NCI-H2227 (cell line): Measurements from ENCODE around the gene EML2.

Experiments used
- DNase-seq: peaks from one replicate; lab custom pipeline; 2025; ENCODE audit not compliant: unreplicated experiment; lab: John Stamatoyannopoulos, UW

Gene EML2

DNA sequence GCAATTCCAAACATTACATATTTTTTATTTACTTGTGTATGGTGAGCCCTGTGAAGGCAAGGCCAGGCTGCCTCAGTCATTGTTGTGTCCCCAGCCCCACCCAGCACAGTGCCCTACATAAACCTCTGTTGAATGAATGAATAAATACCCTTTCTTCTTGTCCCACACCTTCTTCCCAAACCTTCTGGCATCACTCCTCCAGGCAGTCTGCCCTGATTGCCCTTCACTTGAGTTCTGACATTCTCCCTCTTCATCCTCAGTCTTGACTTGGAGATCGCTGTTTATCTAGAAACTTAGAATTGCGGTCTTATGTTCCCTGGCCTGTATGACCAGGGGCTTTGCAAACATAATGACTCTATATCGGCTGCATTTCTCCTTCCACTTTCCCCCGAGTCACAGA is 49.4 kb downstream of the EML2 start:
- DNase-seq, result no peak

DNA sequence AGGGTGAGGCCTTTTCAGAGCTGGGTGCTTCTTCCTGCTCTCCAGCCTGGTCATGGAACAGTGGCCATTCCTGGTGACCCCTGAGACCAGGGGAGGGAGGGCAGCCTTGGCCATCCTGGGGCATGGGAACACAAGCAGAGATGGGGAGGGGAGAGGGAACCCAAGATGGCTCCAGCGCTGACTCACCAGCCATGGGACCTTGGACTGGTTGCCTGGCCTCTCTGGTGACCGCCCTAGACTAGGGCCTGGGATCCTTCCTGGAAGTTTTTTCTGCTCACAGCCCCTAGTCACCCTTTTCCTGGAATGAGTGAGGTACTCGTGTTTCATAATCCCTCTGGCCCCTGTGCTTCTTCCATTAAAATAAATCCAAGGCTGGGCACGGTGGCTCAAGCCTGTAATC is 51.3 kb downstream of the EML2 start:
- no peak for DNase-seq

DNA sequence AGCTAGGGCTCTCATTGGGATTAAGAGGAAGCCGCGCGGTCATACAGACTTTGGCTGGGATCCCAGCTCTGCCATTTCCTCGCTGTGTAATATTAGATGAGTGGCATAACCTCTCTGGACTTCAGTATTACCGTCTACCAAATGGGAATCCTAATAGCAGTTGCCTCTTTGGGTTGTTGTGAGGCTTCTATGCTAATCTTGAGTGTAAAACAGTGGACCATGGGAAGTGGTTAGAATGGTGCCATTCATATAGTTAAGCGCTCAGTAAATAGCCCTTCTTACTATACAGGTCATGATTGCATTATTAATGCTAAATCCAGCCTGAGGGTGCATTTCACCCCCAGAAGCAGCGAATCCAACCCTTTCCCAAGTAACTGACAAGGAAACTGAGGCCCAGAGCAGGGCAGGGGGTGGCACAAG is 54.0 kb downstream of the EML2 start:
- DNase-seq, result no peak

DNA sequence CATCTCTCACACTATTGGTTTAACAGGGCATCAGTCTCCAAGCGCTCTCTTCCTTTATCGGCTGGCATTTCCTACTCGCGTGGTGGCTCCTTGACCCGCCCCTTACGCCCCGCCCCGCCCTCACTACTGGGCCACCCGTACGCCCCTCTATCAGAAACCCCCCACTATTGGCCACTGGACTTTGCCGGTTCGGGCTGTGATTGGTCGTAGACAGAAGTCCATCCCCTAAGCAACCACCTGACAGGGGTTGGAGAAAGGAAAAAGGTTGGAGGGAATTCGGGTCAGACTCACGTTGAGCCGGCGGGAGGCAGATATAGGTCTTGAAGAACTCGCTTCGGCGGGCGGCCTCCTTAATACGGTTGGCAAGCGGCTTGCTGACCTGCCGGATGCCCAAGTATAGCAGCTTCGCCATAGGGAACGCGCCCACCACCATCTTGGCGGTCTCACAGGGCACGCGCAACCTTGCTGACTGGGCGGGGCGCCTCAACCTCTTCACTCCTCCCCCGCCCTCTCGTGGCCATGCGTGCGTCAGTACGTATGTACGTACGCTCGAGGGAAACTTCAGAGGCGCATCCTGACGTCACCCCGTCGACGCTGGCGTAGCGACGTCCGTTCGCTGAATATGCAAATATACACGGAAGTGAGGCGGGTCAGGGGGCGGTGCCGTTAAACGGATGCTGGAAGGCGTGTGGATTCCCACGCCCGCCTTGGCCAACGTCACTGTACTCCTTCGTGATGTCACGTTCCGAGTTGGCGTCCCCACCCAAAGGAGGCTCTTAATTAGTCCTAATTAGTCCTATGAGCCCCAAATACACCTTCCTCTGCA is 54.7 kb downstream of the EML2 start, which contains the start of gene OPA3:
OPA3 (minus strand) TSS at position 471 of the 826 bp plus-strand sequence; CDS start at position 433, 38 bp downstream.
- DNase-seq, result peak; percentile 99

DNA sequence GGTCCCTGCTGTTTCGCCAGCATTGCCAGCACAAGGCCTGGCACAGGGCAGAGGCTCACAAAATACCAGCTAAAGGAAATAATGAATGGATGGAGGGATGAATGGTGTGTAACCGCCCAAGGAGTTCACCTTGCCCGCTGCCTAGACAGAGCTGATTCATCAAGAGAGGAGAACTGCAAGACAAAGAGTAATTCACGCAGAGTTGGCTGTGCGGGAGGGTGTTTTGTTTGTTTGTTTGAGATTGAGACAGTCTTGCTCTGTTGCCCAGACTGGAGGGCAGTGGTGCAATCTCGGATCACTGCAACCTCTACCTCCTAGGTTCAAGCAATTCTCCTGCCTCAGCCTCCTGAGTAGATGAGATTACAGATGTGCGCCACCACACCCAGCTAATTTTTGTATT is 57.6 kb downstream of the EML2 start:
- DNase-seq, result no peak

DNA sequence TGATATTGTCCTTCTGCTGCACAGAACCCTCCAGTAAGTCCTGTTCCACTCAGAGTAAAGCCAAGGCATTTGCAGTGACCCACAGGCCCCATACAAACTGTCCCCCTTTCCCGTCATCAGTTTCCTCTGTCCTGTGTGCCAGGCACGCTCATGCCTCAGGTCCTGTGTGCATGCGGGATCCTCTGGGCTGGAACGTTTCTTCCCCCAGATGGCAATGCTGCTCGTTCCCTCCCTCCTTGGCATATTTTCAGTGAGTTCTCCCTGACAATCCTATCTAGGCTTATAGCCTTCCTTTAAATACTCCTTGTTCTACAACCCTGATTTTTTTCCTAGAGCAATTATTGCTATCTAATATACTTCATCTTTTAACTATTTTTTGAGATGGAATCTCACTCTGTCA is 60.3 kb downstream of the EML2 start:
- no peak for DNase-seq

DNA sequence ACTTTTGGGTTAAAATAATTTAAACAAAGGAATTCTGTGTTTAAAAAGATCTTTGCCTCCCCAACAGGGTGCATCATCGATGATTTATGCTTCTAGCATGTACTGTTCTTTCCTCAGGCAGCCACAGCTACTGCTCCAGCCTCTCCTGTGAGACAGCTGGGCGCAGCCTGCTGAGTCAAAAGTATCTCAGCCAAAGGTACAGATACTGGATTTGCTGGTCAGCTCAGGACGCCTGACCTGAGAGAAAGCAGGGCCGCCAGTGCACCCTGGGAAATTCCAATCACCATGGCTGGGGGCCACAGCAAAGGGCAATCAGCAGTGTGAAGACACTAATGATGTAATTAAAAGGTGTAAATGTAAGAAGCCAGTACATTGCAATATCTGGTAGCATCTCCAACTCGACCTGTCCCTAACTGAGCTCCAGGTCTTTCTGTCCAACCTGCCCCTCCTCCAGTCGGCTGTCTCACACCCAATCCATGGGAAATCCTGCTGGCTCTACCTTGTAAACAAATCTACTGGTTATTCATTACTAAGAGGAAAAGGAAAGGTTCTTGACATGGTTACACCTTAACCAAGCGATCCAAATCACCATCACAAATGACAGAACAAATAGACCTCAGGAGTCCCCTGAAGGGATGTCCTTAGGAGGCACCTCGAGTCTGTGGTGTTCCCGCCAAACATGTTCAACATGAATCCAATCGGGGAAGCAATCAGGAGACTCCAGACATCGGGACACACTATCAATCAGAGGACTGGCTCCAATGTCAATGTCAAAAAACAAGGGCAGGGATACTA is 61.9 kb downstream of the EML2 start:
- no peak for DNase-seq

DNA sequence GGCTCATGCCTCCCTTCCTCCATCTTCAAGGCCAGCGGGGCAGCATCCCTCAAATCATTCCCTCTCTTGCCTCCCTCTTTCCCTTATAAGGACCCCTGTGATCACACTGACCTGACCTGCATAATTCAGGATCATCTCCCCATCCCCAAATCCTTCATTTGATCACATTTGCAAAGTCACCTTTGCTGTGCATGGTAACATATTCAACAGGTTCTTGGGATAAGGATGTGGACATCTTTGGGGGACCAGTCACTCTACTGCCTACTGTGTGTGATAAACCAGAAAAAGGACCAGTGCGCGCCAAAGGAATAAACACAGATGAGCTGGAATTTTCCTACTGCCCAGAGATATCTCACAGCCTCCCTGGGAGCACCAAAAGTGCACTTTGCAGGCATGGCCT is 62.5 kb downstream of the EML2 start:
- no peak for DNase-seq

DNA sequence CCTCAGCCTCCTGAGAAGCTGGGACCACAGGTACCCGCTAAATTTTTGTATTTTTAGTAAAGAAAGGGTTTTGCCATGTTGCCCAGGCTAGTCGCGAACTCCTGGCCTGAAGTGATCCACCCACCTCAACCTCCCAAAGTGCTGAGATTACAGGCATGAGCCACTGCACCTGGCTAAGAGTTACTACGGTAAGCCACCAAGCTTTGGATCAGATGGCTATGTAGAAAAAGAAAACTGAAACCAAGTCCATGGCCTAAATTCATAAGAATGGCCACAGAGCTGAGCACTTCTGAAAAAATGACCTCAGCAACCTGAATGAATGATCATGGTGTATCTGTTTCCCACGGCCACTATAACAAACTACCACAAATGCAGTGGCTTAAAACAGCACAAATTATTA is 64.0 kb downstream of the EML2 start:
- no peak for DNase-seq

DNA sequence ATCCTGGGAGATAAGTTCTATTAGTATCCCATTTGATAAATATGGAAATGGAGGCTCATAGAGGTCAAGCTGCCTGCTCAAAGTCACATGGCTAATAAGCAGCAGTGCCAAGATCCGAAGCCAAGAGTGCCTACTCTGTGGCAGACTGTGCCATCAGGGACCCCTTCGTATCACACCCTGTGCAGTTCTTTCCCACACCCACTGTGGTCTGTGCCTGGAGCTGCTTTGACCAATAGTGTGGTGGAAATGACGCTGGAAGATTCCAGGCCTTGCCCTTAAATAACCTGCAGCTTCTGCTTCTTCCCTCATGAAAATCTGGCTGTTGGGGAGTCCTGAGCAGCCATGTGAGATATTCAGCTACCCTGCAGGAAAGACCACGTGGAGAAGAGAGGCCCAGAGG is 64.7 kb downstream of the EML2 start:
- no peak for DNase-seq

DNA sequence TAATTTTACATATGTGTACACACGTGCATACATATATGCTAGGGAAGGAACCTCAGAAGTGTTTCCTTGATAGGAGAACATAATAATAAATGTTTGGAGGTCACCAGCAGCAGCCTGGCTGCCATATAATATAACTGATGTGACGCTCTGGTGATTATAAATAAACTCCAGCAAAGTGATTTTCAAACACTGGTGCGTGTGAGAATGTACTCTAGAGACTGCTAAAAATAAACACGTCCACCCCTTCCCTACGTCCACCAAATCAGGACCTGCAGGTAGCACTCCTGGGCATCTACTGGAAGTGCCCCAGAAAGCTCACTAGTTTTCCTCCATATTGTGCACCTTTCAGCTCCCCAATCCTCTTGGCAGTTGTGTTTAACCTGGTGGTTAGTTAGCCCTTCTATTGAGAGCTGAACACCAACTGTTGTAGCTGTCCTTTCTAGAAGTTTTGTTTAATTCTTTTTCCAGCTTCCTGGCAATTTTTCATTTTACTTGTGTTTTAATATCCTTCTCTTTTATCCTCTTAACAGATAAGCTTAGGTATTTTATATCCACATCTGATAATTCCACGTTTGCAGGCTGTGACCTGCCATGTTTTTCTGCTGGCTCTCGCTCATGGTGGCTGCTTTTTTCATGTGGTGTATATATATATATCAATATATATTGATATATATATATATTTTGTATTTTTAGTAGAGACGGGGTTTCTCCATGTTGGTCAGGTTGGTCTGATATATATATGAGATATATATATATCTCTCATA is 67.6 kb downstream of the EML2 start:
- no peak for DNase-seq

DNA sequence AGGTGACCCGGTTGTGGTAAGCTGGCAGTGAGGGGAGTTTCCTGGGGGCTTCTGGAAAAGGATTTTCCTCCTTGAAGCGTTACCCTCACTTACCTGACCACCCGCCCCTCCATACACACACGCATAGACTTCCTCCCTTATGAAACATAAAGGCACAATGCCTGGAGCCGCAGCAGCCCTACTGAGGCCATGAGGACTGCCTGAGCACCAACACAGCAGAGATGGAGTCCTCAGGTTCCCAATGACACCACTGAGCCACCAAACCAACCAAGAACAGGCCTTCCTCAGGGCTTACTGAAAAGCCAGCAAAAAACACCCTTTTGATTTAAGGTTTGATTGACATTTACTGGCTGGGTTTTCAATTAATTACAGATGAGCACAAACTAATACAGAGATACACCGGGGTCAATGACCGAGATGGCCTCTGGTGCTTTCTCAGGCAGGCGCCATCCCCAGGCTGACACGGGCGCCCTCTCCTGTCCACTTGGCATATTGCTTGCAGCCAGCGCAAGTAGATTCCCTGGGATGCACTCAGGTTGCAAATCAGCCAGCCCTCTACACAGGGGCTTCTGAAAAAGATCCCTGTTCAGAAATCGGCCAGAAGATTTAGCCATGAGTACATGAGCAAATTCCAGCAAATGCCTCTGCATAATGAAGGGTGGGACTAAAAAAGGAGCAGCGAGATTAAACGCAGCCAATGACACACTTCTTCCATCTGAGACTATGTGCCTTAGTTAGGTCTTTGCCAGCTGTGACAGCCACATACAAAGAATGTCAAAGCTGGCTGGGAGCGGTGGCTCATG is 69.4 kb downstream of the EML2 start:
- DNase-seq, result peak; percentile 16

DNA sequence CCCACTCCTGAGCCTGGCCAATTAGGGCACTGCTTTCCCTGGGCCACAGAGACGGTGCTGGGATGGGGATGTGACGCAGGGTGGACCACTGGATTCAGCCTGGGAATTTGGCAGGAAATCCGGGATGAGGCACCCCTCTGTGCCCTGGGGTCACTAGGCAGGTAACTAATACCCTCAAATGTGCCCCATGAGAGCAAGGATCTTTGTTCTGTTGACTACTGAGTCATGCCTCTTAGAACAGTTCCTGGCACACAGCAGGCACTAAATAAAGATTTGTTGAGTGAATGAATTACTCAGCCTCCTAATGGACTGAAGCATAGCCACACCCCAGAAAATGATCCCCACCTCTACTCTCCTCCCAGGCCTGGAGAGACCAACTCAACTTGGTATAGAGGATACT is 70.5 kb downstream of the EML2 start:
- DNase-seq, result no peak

DNA sequence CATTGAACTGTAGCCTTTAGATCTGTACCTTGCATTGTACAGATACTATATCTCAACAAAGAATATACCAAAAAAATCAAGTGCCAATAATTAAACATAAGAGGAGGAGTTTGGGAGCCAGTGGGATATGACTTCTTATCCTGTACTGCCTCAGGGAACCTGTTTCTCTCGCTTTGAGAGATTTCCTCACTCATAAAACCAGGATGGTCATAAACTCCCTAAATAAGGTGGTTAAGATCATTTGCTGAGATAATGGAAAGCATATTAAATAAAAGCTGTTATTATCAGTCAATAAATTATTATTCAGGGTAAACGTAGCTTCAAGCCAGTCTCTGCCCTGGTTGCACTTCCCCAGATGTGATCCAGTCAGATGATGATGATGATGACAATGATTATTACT is 71.6 kb downstream of the EML2 start:
- DNase-seq, result no peak

DNA sequence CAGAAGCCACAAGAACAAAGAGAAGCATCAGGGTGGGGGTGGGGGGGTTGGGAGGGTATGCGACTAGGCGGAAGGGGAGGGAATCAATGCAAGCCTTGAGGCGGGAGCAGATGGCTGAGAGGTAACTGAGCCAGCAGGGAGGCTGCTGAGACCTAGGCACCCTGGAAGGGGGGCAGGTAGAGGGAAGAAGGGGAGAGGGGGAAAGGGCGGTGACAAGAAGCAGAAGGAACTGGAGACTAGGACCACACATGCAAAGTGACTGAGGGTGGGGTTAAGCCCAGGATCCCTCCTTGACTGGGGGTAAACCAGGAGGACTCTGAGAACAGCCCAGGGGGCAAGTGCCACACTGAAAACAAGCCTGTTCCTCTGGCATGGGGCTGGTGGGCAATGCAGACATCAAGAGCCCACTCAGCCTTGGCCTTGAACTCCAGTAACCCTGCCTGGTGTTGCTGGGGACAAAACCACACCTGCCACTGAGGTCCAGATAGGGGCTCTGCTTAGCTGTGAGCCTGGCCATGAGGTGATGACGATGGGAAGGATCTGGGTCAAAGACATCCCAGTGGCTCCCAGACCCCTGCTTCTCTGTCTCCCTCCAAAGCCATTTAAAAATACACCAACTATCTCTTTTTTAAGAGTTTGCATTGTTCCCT is 74.9 kb downstream of the EML2 start:
- DNase-seq, result no peak

DNA sequence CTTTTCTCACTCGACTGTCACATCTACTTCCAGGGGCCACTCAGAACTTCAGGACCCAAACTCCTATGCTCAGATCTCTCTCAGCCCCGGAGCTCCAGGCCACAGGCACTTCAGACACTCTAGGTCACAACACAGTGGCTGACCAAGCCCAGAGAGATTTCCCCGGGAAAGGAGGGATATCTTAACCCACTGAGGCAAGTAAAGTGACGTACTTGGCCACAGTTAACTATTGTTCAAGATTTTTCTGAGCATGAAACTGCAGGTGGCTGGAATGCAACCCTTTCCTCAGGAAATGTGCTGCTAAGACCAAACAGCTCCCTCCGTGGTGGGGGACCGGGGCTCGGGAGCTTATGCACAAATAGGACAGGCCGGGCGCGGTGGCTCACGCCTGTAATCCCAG is 78.5 kb downstream of the EML2 start:
- no peak for DNase-seq

DNA sequence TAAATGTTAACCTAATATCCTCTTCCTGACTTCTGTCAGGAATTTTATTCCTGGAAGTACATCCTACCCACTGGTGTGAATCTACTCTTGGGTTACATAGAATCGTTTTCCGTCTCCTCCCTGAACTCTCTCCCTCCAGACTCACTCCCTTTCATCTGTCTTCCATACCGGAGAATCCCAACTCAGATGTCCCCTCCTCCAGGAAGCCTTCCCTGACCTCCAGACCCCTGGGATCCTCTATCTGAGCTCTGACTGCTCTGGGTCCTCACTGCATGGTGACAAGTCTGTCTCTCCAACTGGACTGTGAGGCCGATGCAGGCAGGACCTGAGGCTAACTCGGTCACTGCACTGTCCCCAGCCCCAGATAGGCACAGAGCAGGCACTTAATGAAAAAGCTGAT is 79.2 kb downstream of the EML2 start:
- DNase-seq, result no peak
